Hepatocyte (in vitro differentiated cells): ENCODE results near the gene GSTO1. TPM values are rescaled to one million over a fixed set of nuclear protein-coding genes. Genes with fewer than 3 reads are reported as not detected.

Experiments used
- DNase-seq: peaks from one replicate; pipeline ENCODE4 v3.0.0-alpha.2; 2016; ENCODE audit warnings: low spot score
- H2AFZ ChIP-seq: fragments of 200-600 bp; sonication (generic); 2 replicates; pipeline ENCODE4 v1.6.0; 2016; ENCODE audit warnings: antibody characterized with exemption, mild to moderate bottlenecking
- H3K27ac ChIP-seq: fragments of 200-600 bp; sonication (generic); 2 replicates; pipeline ENCODE4 v1.5.1; 2016; ENCODE audit warnings: mild to moderate bottlenecking
- H3K27me3 ChIP-seq: fragments of 200-600 bp; sonication (generic); 2 replicates; pipeline ENCODE4 v1.6.1; 2016
- H3K36me3 ChIP-seq: fragments of 200-600 bp; sonication (generic); replicated peaks from 2 replicates; pipeline ENCODE4 v1.5.1; 2016; ENCODE audit warnings: low read depth; ENCODE audit not compliant: insufficient read depth
- H3K4me1 ChIP-seq: fragments of 200-600 bp; sonication (generic); 2 replicates; pipeline ENCODE4 v1.5.1; 2016; ENCODE audit warnings: mild to moderate bottlenecking, moderate library complexity; ENCODE audit not compliant: insufficient read depth
- H3K4me2 ChIP-seq: fragments of 200-600 bp; sonication (generic); 2 replicates; pipeline ENCODE4 v1.6.0; 2016
- H3K4me3 ChIP-seq: fragments of 200-600 bp; sonication (generic); 2 replicates; pipeline ENCODE4 v1.5.1; 2016; ENCODE audit warnings: mild to moderate bottlenecking
- H3K79me2 ChIP-seq: fragments of 200-600 bp; sonication (generic); 2 replicates; pipeline ENCODE4 v1.6.0; 2017; ENCODE audit warnings: mild to moderate bottlenecking
- H3K9me2 ChIP-seq: fragments of 200-600 bp; sonication (generic); replicated peaks from 2 replicates; pipeline ENCODE4 v1.6.0; 2017; ENCODE audit warnings: mild to moderate bottlenecking; ENCODE audit not compliant: insufficient read depth
- H3K9me3 ChIP-seq: fragments of 200-600 bp; sonication (generic); 2 replicates; pipeline ENCODE4 v1.5.1; 2016; ENCODE audit warnings: low read depth, mild to moderate bottlenecking
- H4K20me1 ChIP-seq: fragments of 200-600 bp; sonication (generic); 2 replicates; pipeline ENCODE4 v1.6.0; 2016; ENCODE audit warnings: mild to moderate bottlenecking; ENCODE audit not compliant: insufficient read depth, poor library complexity, severe bottlenecking
- CTCF ChIP-seq: fragments of 200-600 bp; sonication (generic); IDR thresholded peaks from 2 replicates; pipeline ENCODE4 v1.5.1; 2016; ENCODE audit warnings: antibody characterized with exemption, mild to moderate bottlenecking; ENCODE audit not compliant: poor library complexity
- EZH2 ChIP-seq: fragments of 200-600 bp; sonication (generic); IDR thresholded peaks from 2 replicates; pipeline ENCODE4 v1.6.1; 2016; ENCODE audit warnings: antibody characterized with exemption, mild to moderate bottlenecking, borderline replicate concordance
- EZH2phosphoT487 ChIP-seq: fragments of 200-600 bp; sonication (generic); IDR thresholded peaks from one replicate; pipeline ENCODE4 v1.6.1; 2018; ENCODE audit warnings: antibody characterized with exemption, mild to moderate bottlenecking, low read depth, moderate library complexity; ENCODE audit not compliant: unreplicated experiment, severe bottlenecking
- WGBS: methylation state at CpG from one replicate; pipeline ENCODE4 v1.1.6; 2016; ENCODE audit warnings: low lambda C conversion rate; ENCODE audit errors: missing lambda C conversion rate; 5-methylcytosine and 5-hydroxymethylcytosine counted together
- polyA plus RNA-seq: library from polyadenylated mRNA; unstranded; fragments of >200 nt; fragmentation: Nextera tagmentation; extraction: Ambion mirVana; gene quantifications from 2 replicates; pipeline ENCODE4 v1.2.1, GENCODE V29; 2016
- total RNA-seq: library from RNA; depleted of rRNA; stranded (reverse); fragments of >200 nt; gene quantifications from 2 replicates; pipeline ENCODE4 v1.2.3, GENCODE V29; 2014

The GSTO1 gene
- total and polyA plus RNA-seq, 2 experiments from 2014 or later: 220 to 328 TPM

GRCh38 chr10:104255311-104255981, 754 bp downstream of the GSTO1 start:
- H3K4me1 ChIP-seq: peaks cover 53% of the 10 kb centered on the region
- H3K27me3 ChIP-seq: no peaks in the 10 kb centered on the region
- H4K20me1 ChIP-seq: no peaks in the 10 kb centered on the region
- H3K27ac ChIP-seq: peak overlapping the region; percentile 97
- no peak for TF ChIP-seq CTCF
- TF ChIP-seq EZH2phosphoT487: no peak
- TF ChIP-seq EZH2: no peak
- peak; percentile 46 for DNase-seq
- peak overlapping the region; percentile 90 for H3K4me3 ChIP-seq
- 4% methylated on average over 11 of the region's 12 CpGs for WGBS
- H3K36me3 ChIP-seq: no peaks in the 10 kb centered on the region
- no peaks in the 10 kb centered on the region for H3K9me3 ChIP-seq
- peaks cover 47% of the 10 kb centered on the region for H3K79me2 ChIP-seq
- H2AFZ ChIP-seq: peak overlapping the region; percentile 91
- H3K9me2 ChIP-seq: no peaks in the 10 kb centered on the region
- peak overlapping the region; percentile 88 for H3K4me2 ChIP-seq

- Histone ChIP-seq H3K4me1 (peaks cover 52% of the 10 kb centered on the region), H3K4me3 (peak overlapping the region; percentile 90), H3K36me3 (no peaks in the 10 kb centered on the region), H2AFZ (no peak overlapping the region), H3K9me3 (no peaks in the 10 kb centered on the region), H3K9me2 (no peaks in the 10 kb centered on the region), H3K27ac (peak overlapping the region; percentile 97), H3K27me3 (no peaks in the 10 kb centered on the region), H3K4me2 (peak overlapping the region; percentile 88), H3K79me2 (peaks cover 54% of the 10 kb centered on the region), H4K20me1 (no peaks in the 10 kb centered on the region)
- TF ChIP-seq EZH2 (no peak), CTCF (no peak), EZH2phosphoT487 (no peak)
- no peak for DNase-seq
- WGBS: 8% methylated on average over 1 of the region's 1 CpG
These were observed 1.8 kb downstream of the GSTO1 start for GRCh38 chr10:104256335-104256961.

- Histone ChIP-seq H3K4me1 (peaks cover 47% of the 10 kb centered on the region), H3K4me3 (no peak overlapping the region), H3K79me2 (peaks cover 61% of the 10 kb centered on the region)
These were observed 2.5 kb downstream of the GSTO1 start for GRCh38 chr10:104257235-104257634.

More at GRCh38 chr10:104257235-104257634, 2.5 kb downstream of the GSTO1 start:
- TF ChIP-seq EZH2phosphoT487: no peak
- no peak for TF ChIP-seq EZH2
- TF ChIP-seq CTCF: no peak
- no peak overlapping the region for H2AFZ ChIP-seq
- peak overlapping the region; percentile 88 for H3K4me2 ChIP-seq
- no peaks in the 10 kb centered on the region for H3K36me3 ChIP-seq
- DNase-seq: no peak
- no peaks in the 10 kb centered on the region for H3K9me3 ChIP-seq
- no peaks in the 10 kb centered on the region for H3K9me2 ChIP-seq
- H3K27ac ChIP-seq: no peak overlapping the region
- 69% methylated on average over 5 of the region's 5 CpGs for WGBS
- H4K20me1 ChIP-seq: no peaks in the 10 kb centered on the region
- H3K27me3 ChIP-seq: no peaks in the 10 kb centered on the region
